GM21381 (cell line): Measurements from ENCODE around the gene MARK1.

ENCODE experiments used
- ATAC-seq: cut with Tn5 transposase; IDR thresholded peaks from one replicate; pipeline ENCODE4 v1.9.1; 2021; ENCODE audit warnings: mild to moderate bottlenecking, moderate library complexity; ENCODE audit not compliant: unreplicated experiment

MARK1 gene

GRCh38 chr1:220527908-220528678 is at the start of gene MARK1:
Gene MARK1 (plus strand): TSS chr1:220528136. CDS start chr1:220528823, 687 bp downstream.
- ATAC-seq = peak; percentile 60

- no peak for ATAC-seq
These were observed 44.2 kb upstream of the MARK1 start for GRCh38 chr1:220483700-220484099.

GRCh38 chr1:220484135-220484534 is 43.8 kb upstream of the MARK1 start:
- ATAC-seq = no peak

GRCh38 chr1:220485131-220485530 is 42.8 kb upstream of the MARK1 start:
- no peak for ATAC-seq

GRCh38 chr1:220485791-220486190 is 42.1 kb upstream of the MARK1 start:
- ATAC-seq = no peak

- ATAC-seq = no peak
These were observed 40.6 kb upstream of the MARK1 start for GRCh38 chr1:220487297-220487820.

- ATAC-seq = no peak
These were observed 36.0 kb upstream of the MARK1 start for GRCh38 chr1:220491891-220492290.

GRCh38 chr1:220497220-220497947 is 30.6 kb upstream of the MARK1 start:
- ATAC-seq = no peak

GRCh38 chr1:220498188-220498587 is 29.7 kb upstream of the MARK1 start:
- ATAC-seq = no peak

- no peak for ATAC-seq
These were observed 27.6 kb upstream of the MARK1 start for GRCh38 chr1:220500372-220500771.

GRCh38 chr1:220504329-220504728 is 23.6 kb upstream of the MARK1 start:
- no peak for ATAC-seq

- ATAC-seq = no peak
These were observed 20.9 kb upstream of the MARK1 start for GRCh38 chr1:220507085-220507484.

GRCh38 chr1:220511179-220511578 is 16.8 kb upstream of the MARK1 start:
- no peak for ATAC-seq

GRCh38 chr1:220511785-220512184 is 16.2 kb upstream of the MARK1 start:
- ATAC-seq = no peak

- no peak for ATAC-seq
These were observed 14.1 kb upstream of the MARK1 start for GRCh38 chr1:220513834-220514233.

GRCh38 chr1:220514256-220514655 is 13.7 kb upstream of the MARK1 start:
- ATAC-seq = no peak

- no peak for ATAC-seq
These were observed 11.8 kb upstream of the MARK1 start for GRCh38 chr1:220516014-220516721.

GRCh38 chr1:220516722-220517042 is 11.3 kb upstream of the MARK1 start:
- ATAC-seq = no peak

GRCh38 chr1:220521778-220522177 is 6.2 kb upstream of the MARK1 start:
- no peak for ATAC-seq

- no peak for ATAC-seq
These were observed 1.6 kb upstream of the MARK1 start for GRCh38 chr1:220526294-220526693.

GRCh38 chr1:220527279-220527907 is 543 bp upstream of the MARK1 start:
- no peak for ATAC-seq
